Measurements from ENCODE around the gene FARP1. TPM values are rescaled to one million over a fixed set of nuclear protein-coding genes. Genes with fewer than 3 reads are reported as not detected.

Gene FARP1
- total RNA-seq, 2 experiments from 2014 or later: not detected

GRCh38 chr13:98112456-98112855, 30.4 kb upstream of the FARP1 start:
- Histone ChIP-seq H3K27ac (ENCODE audit: low read depth, low read length, poor library complexity, severe bottlenecking) (no peak overlapping the region), H3K79me2 (ENCODE audit: insufficient read depth, low read depth, low read length) (no peaks in the 10 kb centered on the region), H3K4me2 (ENCODE audit: low read length) (no peak overlapping the region), H3K4me1 (ENCODE audit: insufficient read depth, low read length, poor library complexity, severe bottlenecking) (no peaks in the 10 kb centered on the region), H4K20me1 (ENCODE audit: insufficient read depth, low read length) (no peaks in the 10 kb centered on the region), H2AFZ (ENCODE audit: low read length) (no peak overlapping the region), H3K9me2 (ENCODE audit: insufficient read depth, low read length) (no peaks in the 10 kb centered on the region), H3K4me3 (ENCODE audit: low read depth, low read length, poor library complexity, severe bottlenecking) (no peak overlapping the region), H3K9me3 (ENCODE audit: low read length) (no peaks in the 10 kb centered on the region), H3K36me3 (ENCODE audit: insufficient read depth, low read length) (no peaks in the 10 kb centered on the region)
- DNase-seq (ENCODE audit: low spot score): no peak
- TF ChIP-seq EZH2phosphoT487 (IDR thresholded peaks at IDR 0.05; ENCODE audit: borderline replicate concordance, low read depth, low read length) (no peak), CTCF (conservative IDR thresholded peaks at IDR 0.05; ENCODE audit: low read length) (no peak)
- ChIA-PET POLR2A (no interaction called here), CTCF (ENCODE audit: unreplicated experiment) (no interaction called here)
- intact Hi-C loops (cut with micrococcal nuclease; ENCODE audit: unreplicated experiment): no loop called here
- BruUV-seq (replicated peaks): no TSS peak

- Histone ChIP-seq H3K4me1 (ENCODE audit: insufficient read depth, low read length, poor library complexity, severe bottlenecking) (no peaks in the 10 kb centered on the region), H4K20me1 (ENCODE audit: insufficient read depth, low read length) (no peaks in the 10 kb centered on the region), H3K36me3 (ENCODE audit: insufficient read depth, low read length) (no peaks in the 10 kb centered on the region), H3K27ac (ENCODE audit: low read depth, low read length, poor library complexity, severe bottlenecking) (no peak overlapping the region), H2AFZ (ENCODE audit: low read length) (no peak overlapping the region), H3K79me2 (ENCODE audit: insufficient read depth, low read depth, low read length) (no peaks in the 10 kb centered on the region), H3K4me2 (ENCODE audit: low read length) (no peak overlapping the region), H3K9me2 (ENCODE audit: insufficient read depth, low read length) (no peaks in the 10 kb centered on the region), H3K9me3 (ENCODE audit: low read length) (no peaks in the 10 kb centered on the region), H3K4me3 (ENCODE audit: low read depth, low read length, poor library complexity, severe bottlenecking) (no peak overlapping the region)
- ChIA-PET CTCF (ENCODE audit: unreplicated experiment) (no interaction called here), POLR2A (no interaction called here)
- intact Hi-C loops (cut with micrococcal nuclease; ENCODE audit: unreplicated experiment): no loop called here
- no TSS peak for BruUV-seq (replicated peaks)
- TF ChIP-seq CTCF (conservative IDR thresholded peaks at IDR 0.05; ENCODE audit: low read length): no peak
- no peak for TF ChIP-seq EZH2phosphoT487 (IDR thresholded peaks at IDR 0.05; ENCODE audit: borderline replicate concordance, low read depth, low read length)
- DNase-seq (ENCODE audit: low spot score): no peak
Measured at GRCh38 chr13:98118865-98119264, 24.0 kb upstream of the FARP1 start.

GRCh38 chr13:98123176-98123575, 19.7 kb upstream of the FARP1 start:
- POLR2A ChIA-PET: no interaction called here
- H3K4me1 ChIP-seq (ENCODE audit: insufficient read depth, low read length, poor library complexity, severe bottlenecking): no peaks in the 10 kb centered on the region

More at GRCh38 chr13:98123176-98123575, 19.7 kb upstream of the FARP1 start:
- intact Hi-C loops (cut with micrococcal nuclease; ENCODE audit: unreplicated experiment): no loop called here
- no peak for DNase-seq (ENCODE audit: low spot score)
- Histone ChIP-seq H3K4me2 (ENCODE audit: low read length) (no peak overlapping the region), H3K36me3 (ENCODE audit: insufficient read depth, low read length) (no peaks in the 10 kb centered on the region), H3K27ac (ENCODE audit: low read depth, low read length, poor library complexity, severe bottlenecking) (no peak overlapping the region), H3K9me3 (ENCODE audit: low read length) (no peaks in the 10 kb centered on the region), H4K20me1 (ENCODE audit: insufficient read depth, low read length) (no peaks in the 10 kb centered on the region), H2AFZ (ENCODE audit: low read length) (no peak overlapping the region), H3K79me2 (ENCODE audit: insufficient read depth, low read depth, low read length) (no peaks in the 10 kb centered on the region), H3K9me2 (ENCODE audit: insufficient read depth, low read length) (no peaks in the 10 kb centered on the region), H3K4me3 (ENCODE audit: low read depth, low read length, poor library complexity, severe bottlenecking) (no peak overlapping the region)
- CTCF ChIA-PET (ENCODE audit: unreplicated experiment): no interaction called here
- no TSS peak for BruUV-seq (replicated peaks)
- TF ChIP-seq EZH2phosphoT487 (IDR thresholded peaks at IDR 0.05; ENCODE audit: borderline replicate concordance, low read depth, low read length): no peak
- no peak for TF ChIP-seq CTCF (conservative IDR thresholded peaks at IDR 0.05; ENCODE audit: low read length)
